Measurements from ENCODE around the gene CYB5B.

Gene CYB5B

GRCh38 chr16:69514356-69514755, 89.9 kb downstream of the CYB5B start:
- no peak for DNase-seq (ENCODE audit: low read depth in 1 of 2, low spot score in 1 of 2)

Measured in activated T-helper 1 cell treated with anti-CD3 and anti-CD28 coated beads, Interleukin-2, amount 50 U/mL, for 16 hours (primary cell).